Hematopoietic multipotent progenitor cell treated with erythropoietin and hydrocortisone succinate and interleukin-3 and kit ligand, for 15 days (in vitro differentiated cells): ENCODE results near the gene SKI.
"Not testable (repeated sequence)": the region's sequence is repeated elsewhere in the genome, so short reads cannot be mapped to it uniquely, and the experiment has no call there.

Experiments
- DNase-seq: peaks from one replicate; pipeline ENCODE4 v3.0.0-alpha.2; 2015; ENCODE audit warnings: low spot score

Gene SKI

GRCh38 chr1:2260470-2260869 is 32.4 kb downstream of the SKI start:
- not testable (repeated sequence) for DNase-seq

GRCh38 chr1:2260917-2261316 is 32.8 kb downstream of the SKI start:
- DNase-seq = no peak

- DNase-seq = not testable (repeated sequence)
Observed at GRCh38 chr1:2261476-2262395, 33.6 kb downstream of the SKI start.

DNA sequence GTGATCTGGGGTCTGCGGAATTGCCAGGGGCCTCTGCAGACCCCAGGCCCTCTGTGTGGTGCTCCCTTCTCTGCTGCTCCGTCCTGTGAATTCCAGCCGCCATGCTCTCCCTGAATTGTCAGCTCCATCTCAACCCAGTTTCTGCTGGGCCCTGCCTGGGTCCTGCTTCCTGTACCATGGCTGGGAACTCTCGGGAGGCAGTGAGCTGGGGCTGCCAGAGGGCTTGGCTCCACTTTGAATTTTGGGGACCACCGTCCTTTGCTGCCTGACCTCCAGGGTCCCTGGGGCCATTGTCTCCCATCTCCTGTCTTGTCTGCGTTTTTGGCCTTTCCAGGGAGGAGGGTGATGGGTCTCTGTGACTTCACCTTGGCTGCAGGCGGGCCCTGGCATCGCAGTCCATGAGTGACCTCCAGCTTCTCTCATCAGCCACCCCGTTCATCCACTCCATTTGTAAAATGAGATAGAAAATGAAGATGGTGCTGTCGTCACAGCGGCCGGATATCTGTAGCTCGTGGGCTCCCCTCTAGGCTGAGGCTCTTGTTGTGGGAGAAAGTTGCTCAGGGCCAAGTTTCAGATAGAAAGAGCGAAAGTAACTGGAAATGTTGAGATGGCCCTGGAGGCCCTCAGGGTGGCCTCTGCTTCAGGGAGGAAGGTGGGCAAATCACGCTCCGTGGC is 38.3 kb downstream of the SKI start:
- DNase-seq = no peak

DNA sequence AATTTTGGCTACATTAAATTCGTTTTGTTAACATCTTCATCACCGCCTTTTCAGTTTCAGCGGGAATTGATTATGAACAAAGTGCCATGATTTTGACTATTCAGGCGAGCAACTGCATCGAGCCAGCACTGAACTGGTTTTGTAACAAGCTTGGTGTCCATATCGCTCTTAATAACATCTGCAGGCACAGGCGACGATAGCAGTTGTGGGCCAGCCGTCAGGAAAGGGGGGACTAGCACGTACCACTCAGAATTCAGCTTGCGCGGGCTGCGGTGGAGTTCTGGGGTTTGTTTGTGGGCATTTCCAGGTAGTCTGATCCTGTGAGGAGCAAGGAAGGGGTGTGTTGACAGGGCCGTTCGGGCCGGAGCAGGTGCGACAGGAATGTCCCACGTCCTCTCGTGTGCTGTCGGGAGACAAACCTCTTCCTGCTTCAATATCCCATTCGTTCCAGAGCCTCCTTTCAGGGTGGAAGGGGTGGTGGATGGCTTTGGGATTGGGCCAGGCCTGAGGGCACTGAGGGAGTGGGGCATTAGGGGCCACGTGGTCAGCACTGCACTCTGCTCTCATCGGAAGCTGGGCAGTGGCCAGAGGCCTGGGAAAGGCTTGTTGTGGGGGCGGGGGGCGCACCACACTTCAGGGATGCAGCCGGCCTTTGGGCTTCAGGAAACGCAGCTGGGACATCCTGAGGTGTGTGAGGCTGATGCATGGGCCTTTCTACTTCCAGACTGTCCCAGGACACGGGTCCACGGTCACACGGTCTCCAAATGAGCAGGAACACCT is 39.1 kb downstream of the SKI start:
- DNase-seq = no peak

DNA sequence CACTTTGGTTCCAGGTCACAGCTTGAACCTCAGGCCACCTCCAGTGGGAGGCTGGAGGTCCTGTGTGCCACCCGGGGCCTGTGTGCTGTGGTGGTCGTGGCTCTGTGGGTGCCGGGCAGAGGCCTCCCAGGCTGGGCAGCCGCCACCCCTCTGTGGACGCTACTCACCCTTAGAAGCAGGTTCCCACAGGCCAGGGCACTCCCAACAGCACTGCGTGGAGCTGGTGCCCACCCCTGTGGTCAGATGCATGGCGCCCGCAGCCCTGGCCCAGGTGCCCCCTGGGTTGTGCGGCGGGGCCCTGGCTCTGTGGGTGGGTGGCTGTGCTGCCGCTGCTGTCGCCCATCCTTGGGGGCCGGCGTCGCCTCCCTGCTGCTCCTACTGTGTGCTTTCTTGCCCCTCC is 39.7 kb downstream of the SKI start:
- no peak for DNase-seq

DNA sequence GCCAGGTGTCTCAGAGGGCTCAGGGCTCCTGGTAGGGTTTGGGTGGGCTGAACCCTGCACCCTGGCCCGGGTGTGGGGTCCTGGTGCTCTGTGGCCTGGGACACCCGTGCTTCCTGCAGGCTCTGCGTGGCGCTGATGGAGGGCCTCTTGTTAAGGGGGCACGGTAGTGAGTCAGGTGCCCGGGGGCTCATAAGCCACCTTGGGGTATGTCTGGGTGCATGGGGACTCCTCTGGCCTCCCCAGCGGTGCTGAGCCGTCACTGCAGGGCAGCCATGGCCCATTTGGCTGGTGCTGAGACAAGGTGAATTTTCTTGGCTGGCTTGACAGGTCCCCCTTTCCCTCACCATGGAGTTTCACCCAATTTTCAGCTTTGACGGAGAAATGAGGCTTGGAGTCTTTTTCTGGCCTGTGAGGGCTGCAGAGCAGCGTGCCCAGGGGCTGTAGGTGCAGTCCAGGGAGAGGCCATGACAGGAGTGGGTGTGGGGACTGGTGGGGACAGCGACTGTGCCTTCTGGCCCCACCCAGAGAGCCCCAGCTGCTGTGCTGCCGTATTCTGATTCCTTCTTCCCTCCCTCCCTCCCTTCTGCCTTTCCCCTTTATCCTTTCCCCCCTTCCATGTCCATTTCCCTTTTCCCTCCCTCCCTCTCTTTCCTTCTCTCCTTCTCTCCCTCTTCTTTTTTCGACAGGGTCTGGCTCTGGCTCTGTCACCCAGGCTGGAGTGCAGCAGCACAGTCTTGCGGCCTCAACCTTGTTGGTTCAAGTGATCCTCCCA is 40.4 kb downstream of the SKI start:
- DNase-seq = no peak

DNA sequence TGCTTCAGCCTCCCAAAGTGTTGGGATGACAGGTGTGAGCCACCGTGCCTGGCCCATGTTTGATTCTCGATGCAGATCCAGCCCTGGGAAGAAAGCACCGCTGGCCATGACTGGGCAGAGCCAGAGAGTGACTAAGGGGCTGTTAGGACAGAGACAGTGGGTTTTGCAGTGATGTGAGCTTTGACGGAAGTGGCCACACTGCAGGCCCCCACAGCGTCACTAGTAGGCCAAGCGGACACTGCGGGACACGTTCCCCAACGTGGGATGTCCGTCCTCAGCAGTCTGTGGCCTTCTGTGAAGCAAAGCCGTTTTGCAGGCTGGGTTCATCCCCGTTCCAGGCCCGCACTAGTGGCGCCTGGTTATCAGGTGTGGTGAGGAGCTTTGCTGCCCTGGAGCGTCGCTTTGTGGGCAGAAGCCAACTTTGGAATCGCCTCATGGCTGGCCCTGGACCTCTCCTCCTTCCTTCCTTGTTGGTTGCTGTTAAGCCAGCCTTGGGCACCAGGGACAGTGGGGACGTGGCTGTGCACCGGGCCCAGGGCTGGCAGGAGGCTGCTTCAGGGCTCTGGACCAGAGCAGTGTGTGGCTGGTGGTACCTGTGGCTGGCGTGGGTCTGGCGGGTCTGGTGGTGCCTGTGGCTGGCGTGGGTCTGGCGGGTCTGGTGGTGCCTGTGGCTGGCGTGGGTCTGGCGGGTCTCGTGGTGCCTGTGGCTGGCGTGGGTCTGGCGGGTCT is 41.2 kb downstream of the SKI start:
- no peak for DNase-seq

GRCh38 chr1:2269922-2270259 is 41.8 kb downstream of the SKI start:
- DNase-seq = no peak

DNA sequence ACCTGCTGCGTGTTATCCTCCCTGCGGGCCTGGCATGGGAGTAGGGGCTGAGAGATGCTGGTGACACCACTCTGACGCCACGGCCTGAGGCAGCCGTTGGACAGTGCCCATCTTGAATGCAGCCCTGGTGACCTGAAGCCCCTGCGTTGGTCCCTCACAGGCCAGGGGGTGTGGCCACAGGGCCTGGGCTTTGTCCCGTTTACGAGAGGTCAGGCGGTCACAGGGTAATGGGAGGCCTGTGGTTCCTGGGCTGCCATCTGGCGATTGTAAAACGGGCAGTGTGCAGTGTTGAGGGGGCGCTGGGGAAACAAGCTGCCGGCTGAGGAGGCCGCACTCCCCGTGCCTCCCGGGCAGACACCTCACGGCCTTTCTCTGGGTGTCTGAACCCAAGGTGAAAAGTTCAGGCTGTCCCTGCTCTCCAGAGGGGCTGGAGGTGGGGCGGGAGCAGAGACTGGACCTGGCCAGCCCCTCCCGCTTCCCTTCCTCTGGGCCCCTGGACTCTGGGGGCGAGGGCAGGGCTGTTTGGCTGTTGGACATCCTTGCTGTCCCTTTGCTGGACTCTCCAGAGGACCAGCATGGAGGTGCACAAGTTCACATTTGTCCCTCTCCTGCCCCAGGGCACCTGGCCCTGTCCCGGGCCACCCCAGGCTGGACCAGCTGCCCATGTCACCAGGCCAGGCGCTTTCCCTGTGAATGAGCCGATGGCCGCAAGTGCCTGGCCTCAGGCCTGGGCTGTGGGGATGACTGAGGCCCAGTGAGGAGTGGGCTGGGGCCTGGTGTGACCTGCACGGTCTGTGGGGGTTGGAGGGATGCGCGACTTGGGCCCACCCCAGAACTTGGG is 42.4 kb downstream of the SKI start:
- no peak for DNase-seq

DNA sequence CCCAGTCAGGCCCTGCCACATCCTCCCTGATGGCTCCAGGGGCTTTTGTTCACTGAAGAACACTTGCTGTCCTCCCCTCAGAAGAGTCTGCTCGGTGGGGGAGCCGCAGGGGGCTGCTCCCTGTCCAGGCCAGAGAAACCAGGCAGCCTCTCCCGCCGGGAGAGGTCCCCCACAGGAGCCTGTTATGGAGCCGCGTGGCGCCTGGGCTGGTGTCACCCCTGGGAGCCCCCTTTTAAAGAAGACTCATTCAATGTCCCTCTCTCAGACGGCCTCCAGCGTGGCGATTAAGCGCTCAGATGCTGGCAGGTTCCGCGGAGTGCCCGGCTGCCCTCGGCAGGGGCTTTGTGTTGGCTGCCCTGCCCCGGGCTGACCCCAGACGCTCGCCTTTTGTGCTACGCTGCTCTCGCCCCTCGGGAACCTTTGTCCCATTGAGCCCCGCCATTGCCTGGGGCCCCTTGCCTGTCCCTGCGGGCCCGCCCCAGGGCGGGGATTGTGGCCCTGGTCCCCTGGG is 43.1 kb downstream of the SKI start:
- DNase-seq = no peak

- DNase-seq = no peak
Observed at GRCh38 chr1:2271841-2272655, 43.9 kb downstream of the SKI start.

DNA sequence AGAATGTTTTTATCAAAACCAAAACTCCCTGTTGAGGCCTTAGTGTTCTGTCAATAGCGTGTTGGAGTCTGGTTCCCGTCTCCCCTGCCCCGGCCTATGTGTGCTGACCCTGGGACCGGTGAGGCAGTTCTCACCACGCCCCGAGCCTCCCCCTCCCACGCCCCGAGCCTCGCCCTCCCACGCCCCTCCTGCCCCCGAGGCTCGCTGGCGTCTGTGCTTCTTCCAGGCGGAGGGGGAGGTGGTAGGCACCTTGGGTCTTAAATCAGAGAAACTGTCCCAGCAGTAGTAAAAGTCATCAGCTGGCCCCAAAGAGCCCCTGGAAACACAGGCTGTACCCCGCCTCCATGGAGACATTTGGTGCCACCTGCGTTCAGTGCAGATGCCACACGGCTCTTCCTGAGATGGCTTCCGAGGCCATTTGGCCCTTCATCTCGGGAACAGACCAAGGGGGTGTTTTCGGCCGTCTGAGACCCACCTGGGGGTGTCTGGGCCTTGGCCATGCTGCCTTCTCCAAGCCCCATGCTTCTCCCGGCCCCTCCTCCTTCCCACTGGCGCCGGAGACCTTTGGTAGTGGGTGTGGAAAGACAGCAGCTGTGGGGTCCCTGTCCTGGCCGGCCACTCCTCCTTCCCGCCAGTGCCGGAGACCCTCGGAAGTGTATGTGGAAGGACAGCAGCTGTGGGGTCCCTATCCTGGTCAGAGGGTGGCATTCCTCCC is 44.7 kb downstream of the SKI start:
- no peak for DNase-seq

GRCh38 chr1:2273401-2274090 is 45.4 kb downstream of the SKI start:
- no peak for DNase-seq

GRCh38 chr1:2274231-2274928 is 46.3 kb downstream of the SKI start:
- no peak for DNase-seq

- no peak for DNase-seq
Observed at GRCh38 chr1:2274929-2275475, 46.9 kb downstream of the SKI start.
